IgD-negative memory B cell (primary cell): ENCODE measurements around the gene CDC42BPB. TPM values are rescaled to one million over a fixed set of nuclear protein-coding genes. Genes with fewer than 3 reads are reported as not detected.

Source experiments
- H3K27ac Mint-ChIP-seq, 3 donors: one replicate each; pipeline ENCODE4 v1.8.0; 2020 to 2022; ENCODE audit warnings: mild to moderate bottlenecking in 3 of 3, mixed read lengths in 3 of 3, moderate library complexity in 1 of 3
- H3K27me3 Mint-ChIP-seq: one replicate; pipeline ENCODE4 v1.8.0; 2021; ENCODE audit warnings: mixed read lengths
- H3K36me3 Mint-ChIP-seq: one replicate; pipeline ENCODE4 v1.8.0; 2020; ENCODE audit warnings: mild to moderate bottlenecking, mixed read lengths
- H3K4me1 Mint-ChIP-seq, 3 donors: one replicate each; pipeline ENCODE4 v1.8.0; 2020 to 2022; ENCODE audit warnings: mixed read lengths in 3 of 3, mild to moderate bottlenecking in 1 of 3
- H3K4me3 Mint-ChIP-seq, 4 donors: one replicate each; pipeline ENCODE4 v1.8.0; 2020 to 2022; ENCODE audit warnings: mild to moderate bottlenecking in 4 of 4, mixed read lengths in 4 of 4, moderate library complexity in 3 of 4
- H3K9me3 Mint-ChIP-seq, 3 donors: one replicate each; pipeline ENCODE4 v1.8.0; 2020 to 2021; ENCODE audit warnings: mixed read lengths in 3 of 3, mild to moderate bottlenecking in 1 of 3
- polyA plus RNA-seq: library from polyadenylated mRNA; unstranded; fragments of 300-500 nt; fragmentation: Illumina TruSeq; gene quantifications from one replicate; pipeline ENCODE4 v1.2.3, GENCODE V29; 2021

Gene CDC42BPB
- polyA plus RNA-seq, 1 donor from 2014 or later, result 1.2 TPM

DNA sequence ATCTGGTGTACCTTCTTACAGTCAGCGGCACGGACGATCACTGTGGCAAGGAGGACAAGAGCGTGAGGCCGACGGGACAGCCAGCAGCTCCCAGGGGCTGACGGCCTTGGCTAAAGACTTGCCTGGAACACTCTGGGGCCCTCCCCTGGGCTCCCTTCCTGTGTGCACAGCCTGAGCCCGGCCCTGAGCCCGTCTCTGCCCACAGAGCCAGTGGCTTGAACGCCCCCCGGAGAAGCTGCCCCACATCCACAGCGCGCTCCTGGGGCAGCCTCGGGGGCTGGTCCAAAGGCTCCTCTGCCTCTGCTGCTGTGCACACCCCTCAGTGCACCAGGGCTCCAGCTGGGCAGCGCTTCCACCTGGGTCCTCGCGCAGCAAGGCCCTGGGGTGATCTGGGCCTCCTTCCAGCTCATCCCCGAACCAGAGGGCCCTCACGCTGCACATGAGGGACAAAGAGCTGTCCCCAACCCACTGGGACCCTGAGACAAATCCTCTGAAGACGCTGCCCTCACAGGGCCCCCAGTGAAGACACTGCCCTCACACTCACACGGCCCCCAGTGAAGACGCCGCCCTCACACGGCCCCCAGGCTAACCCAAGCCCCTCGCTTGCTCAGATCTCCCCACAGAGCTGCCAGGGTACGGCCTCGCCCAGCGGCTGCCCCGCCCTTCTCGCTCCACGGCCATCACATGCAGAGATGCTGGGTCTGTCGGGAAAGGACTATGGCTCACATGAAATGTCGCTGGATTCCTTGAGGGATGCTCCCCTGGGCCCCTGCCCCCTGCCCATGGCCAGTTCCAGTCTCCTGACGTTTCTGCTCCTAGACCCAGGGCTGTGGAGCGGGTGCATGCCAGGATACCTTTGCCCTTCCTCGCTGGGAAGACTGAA is 112.7 kb downstream of the CDC42BPB start:
- no peaks in the 10 kb centered on the region for H3K9me3 Mint-ChIP-seq
- H3K27ac Mint-ChIP-seq, result peak overlapping the region in 1 of 3 donors; percentile 67
- H3K4me1 Mint-ChIP-seq, result peaks cover 24 to 27% (median 24%) of the 10 kb centered on the region in 3 donors
- peaks cover 9% of the 10 kb centered on the region for H3K36me3 Mint-ChIP-seq
- H3K4me3 Mint-ChIP-seq, result peak overlapping the region in 2 of 4 donors; percentile 12 to 51
- no peaks in the 10 kb centered on the region for H3K27me3 Mint-ChIP-seq

DNA sequence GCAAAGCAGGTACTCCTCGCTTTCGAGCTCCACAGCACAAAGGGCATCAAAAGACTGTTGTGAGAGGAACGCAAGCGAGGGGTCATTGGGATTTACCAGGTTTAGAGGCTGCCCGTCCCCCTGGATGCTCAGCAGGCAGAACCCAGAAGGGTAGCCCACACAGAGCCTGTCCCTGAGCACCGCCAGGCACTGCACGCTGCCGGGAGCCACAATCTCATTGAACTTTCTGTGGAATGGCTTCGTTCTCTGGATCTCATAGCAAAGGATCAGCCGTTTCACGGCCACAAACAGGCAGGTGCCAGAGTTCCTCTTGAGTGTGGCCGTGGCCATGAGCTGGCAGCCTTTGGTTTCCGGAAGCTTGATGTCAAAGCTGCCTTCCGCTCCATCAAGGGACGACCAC is 113.4 kb downstream of the CDC42BPB start:
- Mint-ChIP-seq H3K9me3 (no peaks in the 10 kb centered on the region), H3K4me1 (peaks cover 17 to 20% (median 17%) of the 10 kb centered on the region in 3 donors), H3K27me3 (no peaks in the 10 kb centered on the region), H3K4me3 (peak overlapping the region in 1 of 4 donors; percentile 47), H3K27ac (peak overlapping the region in 1 of 3 donors; percentile 67), H3K36me3 (peaks cover 6% of the 10 kb centered on the region)

DNA sequence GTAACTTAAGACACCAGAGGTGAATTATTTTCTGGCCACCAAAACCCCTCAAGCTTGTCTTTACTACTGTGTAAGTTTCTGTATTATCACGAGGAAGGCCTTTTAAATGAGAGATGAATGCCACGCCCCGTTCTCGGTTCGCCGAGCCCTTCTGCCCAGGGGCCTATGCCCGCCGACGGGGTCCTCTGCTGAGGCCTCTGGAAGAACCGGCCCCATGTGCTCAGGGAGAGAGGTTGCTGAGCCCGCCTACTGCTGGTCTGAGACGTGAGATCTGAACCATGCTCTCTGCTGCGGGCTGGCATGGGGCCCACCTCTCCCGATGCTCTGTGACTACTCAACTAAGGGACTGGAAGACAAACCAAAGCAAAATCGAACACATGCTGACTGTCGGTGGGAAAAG is 113.9 kb downstream of the CDC42BPB start:
- Mint-ChIP-seq H3K9me3 (no peaks in the 10 kb centered on the region), H3K4me3 (no peak overlapping the region), H3K27me3 (no peaks in the 10 kb centered on the region), H3K36me3 (peaks cover 6% of the 10 kb centered on the region), H3K4me1 (peaks cover 14 to 17% (median 17%) of the 10 kb centered on the region in 3 donors), H3K27ac (peak overlapping the region in 1 of 3 donors; percentile 81)

DNA sequence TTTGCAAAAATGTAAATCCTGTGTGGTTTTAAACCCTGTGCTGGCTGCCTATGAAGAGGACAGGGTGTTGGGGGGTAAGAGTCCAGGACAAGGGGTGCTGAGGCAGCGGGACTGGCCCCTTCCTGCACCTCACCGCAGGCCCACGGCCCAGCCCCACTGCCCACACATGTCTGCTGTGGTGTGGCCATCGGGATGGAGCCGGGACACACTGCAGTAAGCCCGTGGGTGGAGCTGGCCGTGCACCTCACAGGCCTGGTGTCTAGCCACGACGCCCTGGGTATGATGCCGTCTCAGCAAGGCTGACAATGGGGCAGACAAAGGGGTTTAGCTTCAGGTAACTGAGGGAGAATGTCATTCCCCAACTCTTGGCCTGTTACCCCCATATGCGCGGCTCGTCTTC is 115.3 kb downstream of the CDC42BPB start:
- Mint-ChIP-seq H3K27me3 (no peaks in the 10 kb centered on the region), H3K9me3 (no peaks in the 10 kb centered on the region), H3K4me3 (peak overlapping the region in 1 of 4 donors; percentile 33), H3K4me1 (peaks cover 10 to 17% (median 11%) of the 10 kb centered on the region in 3 donors), H3K27ac (peak overlapping the region in 1 of 3 donors; percentile 74), H3K36me3 (peaks cover 4% of the 10 kb centered on the region)

DNA sequence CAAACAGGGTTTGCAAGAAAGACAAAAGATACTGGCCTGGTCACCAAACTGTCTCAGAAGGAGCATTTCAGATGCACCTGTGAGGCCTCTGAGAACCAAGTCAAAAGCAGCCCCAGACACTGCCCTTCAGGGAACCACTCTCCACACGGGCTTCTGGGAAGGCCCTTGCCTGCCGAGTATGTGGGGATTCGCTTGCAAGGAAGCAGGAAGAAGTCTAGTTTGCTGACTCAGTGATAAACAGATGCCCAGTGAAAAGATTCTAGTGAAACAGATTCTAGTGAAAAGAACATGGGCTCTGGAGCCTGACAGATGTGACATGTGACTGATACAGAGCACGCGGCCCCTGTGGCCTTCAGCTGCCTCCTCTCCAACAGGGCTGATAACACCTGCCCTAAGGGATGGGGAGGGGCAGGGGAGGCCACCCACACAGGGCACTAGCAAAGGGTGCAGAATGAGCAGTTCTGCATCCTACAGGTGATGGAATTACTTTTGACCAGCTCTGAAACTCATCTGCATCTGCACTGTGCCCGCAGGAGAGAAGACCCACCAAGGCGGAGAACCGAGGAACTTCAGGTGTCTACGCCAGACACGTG is 115.8 kb downstream of the CDC42BPB start:
- Mint-ChIP-seq H3K4me1 (peaks cover 4 to 14% (median 8%) of the 10 kb centered on the region in 3 donors), H3K27ac (peak overlapping the region in 1 of 3 donors; percentile 74), H3K4me3 (peak overlapping the region in 1 of 4 donors; percentile 60), H3K9me3 (no peaks in the 10 kb centered on the region), H3K36me3 (peaks cover 3% of the 10 kb centered on the region), H3K27me3 (no peaks in the 10 kb centered on the region)

DNA sequence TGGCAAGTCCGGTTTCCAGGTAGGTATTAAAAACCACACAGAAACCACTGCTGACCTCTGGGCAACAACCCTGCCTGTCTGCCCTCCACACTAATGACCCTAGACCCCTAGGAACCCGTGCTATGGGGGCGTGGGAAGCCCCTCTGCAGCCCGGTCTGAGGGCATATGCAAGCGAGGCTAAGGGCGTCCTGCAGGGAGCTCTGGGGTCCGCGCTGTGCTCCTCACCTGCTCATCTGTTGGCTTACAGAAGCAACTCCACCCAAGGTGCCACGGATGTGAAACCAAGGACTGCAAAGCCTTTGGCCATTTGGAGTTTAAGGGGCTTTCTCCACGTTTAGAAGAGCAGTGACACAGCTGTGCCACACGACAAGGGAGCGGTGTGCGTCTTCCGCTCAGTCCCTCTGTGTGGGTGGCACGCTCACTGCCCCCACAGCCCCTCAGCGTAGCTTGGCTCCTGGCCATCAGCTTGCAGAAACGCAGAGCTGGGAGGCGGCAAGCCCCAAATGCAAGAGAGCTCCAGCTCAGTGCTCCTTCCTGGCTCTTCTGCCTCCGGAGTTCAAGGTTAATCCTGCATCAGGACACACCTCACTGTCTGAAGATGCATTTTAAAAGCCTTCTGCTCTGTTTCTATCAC is 116.5 kb downstream of the CDC42BPB start:
- no peak overlapping the region for H3K4me3 Mint-ChIP-seq
- peaks cover 5 to 15% (median 9%) of the 10 kb centered on the region in 3 donors for H3K4me1 Mint-ChIP-seq
- H3K9me3 Mint-ChIP-seq, result no peaks in the 10 kb centered on the region
- no peak overlapping the region for H3K27ac Mint-ChIP-seq
- H3K36me3 Mint-ChIP-seq, result no peaks in the 10 kb centered on the region
- no peaks in the 10 kb centered on the region for H3K27me3 Mint-ChIP-seq

DNA sequence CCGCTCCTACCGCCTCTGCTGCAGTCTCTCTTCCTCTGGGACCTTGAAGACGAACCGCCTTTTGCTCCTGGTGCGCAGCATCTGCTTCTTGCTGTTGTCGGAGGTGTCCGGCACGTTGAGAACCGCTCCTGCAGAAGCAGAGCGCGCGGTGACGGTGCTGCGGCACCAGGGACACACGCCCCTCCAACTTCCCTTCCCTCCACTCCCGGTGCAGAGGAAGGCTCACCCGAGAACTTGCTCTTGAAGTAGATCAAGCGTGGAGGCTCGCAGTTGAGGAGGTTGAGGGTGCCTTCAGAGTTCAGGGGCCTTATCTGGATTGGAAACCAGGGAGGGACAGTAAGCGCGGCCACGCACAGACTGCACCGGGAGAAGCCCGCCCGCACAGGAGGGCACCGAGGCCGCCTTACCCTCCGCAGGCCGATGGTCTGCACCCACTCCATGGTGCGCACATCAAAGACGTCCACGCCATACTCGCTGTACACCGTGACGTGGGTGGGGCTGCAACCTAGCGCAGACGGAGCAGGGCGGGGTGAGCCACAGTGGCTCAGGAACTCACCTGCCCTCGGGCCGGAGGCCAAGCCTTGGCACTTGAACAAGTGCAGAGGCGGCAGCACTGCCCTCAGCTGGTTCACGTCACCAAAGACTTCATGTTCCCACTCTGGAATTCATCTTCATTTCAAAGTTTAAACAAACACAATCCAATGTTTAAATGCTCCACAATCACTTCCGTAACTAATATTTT is 117.4 kb downstream of the CDC42BPB start:
- H3K9me3 Mint-ChIP-seq, result no peaks in the 10 kb centered on the region
- peaks cover 9 to 21% (median 15%) of the 10 kb centered on the region in 3 donors for H3K4me1 Mint-ChIP-seq
- no peaks in the 10 kb centered on the region for H3K36me3 Mint-ChIP-seq
- no peaks in the 10 kb centered on the region for H3K27me3 Mint-ChIP-seq
- no peak overlapping the region for H3K27ac Mint-ChIP-seq
- H3K4me3 Mint-ChIP-seq, result no peak overlapping the region

DNA sequence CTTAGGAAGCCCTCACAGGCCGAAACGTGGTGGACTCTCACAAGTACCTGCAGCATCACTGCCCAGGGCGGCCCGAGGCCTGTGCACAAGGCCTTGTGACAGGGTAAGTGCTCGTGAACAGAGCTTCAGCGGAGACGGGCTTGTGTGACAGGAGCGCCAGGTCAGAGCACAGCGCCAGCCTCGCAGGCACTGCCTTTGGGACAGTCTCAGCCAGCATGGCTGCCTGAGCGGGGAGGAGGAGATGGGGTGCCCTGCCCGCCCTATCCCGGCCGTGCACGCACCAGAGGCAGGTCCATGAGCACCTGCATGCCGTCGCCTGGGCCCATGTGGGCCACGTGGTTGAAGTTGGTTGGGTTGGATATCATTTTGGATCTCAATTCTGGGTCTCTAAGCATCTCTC is 118.0 kb downstream of the CDC42BPB start:
- H3K9me3 Mint-ChIP-seq, result no peaks in the 10 kb centered on the region
- peaks cover 11 to 22% (median 16%) of the 10 kb centered on the region in 3 donors for H3K4me1 Mint-ChIP-seq
- no peaks in the 10 kb centered on the region for H3K27me3 Mint-ChIP-seq
- no peaks in the 10 kb centered on the region for H3K36me3 Mint-ChIP-seq
- H3K4me3 Mint-ChIP-seq, result no peak overlapping the region
- H3K27ac Mint-ChIP-seq, result no peak overlapping the region

DNA sequence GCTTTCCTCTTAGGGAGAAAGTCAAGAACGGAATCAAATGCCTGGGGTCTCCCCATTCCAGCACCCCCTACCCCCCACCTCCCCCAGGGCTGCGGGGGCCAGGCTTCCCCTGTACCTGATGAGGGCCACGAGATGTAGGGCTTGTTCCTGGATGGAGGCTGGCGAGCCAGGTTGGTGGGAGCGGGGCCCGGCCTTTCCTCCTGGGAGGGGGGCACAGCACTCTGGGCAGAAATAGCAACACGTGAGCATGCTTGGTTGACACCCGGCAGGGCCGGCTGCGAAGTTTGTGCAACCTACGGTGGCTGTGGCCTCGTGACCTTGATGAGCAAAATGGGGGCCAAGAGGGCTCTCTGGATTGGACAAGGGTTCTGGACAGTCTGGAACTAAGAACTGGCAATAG is 119.2 kb downstream of the CDC42BPB start:
- Mint-ChIP-seq H3K4me1 (peaks cover 16 to 22% (median 17%) of the 10 kb centered on the region in 3 donors), H3K27me3 (no peaks in the 10 kb centered on the region), H3K36me3 (no peaks in the 10 kb centered on the region), H3K27ac (no peak overlapping the region), H3K4me3 (no peak overlapping the region), H3K9me3 (no peaks in the 10 kb centered on the region)

DNA sequence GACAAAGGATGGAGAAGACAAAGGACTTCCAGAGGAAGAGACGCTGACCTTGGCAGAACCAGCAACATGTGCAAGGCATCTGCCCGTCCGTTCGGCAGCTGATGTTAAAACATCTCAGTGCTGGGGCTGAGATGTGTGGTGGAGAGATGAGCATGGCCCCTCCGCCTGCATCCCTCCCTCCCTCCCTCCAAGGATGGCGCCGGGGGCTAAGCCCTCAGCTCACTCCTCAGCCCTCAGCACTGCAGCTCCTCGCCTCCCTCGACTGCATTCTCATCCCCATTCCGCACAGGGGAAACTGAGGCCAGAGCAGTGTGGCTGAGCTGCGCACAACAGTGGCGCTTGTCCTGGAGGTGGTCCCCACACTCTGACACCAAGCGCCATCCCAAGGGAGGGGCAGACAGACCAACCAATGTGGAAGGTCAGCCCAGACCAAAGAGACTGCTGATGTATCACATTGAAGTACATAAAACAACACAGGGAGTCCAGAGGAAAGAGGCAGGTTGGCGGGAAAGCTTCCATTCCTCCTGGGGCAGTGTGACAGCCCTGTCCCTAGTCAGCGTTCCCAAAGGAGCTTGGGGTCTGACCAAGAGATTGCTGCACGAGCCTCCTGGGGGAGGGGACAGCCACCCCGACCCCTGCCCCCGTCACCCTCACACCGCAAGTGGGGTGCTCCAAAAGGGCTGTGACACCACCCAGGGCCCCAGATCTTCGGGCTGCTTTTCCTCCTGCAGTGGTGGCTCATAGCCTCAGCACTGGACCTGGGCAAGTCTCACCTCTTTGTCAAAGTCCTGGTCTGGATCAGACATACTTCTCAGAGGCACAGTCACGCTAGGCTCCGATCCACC is 119.8 kb downstream of the CDC42BPB start:
- peaks cover 16 to 22% (median 17%) of the 10 kb centered on the region in 3 donors for H3K4me1 Mint-ChIP-seq
- no peaks in the 10 kb centered on the region for H3K36me3 Mint-ChIP-seq
- no peak overlapping the region for H3K4me3 Mint-ChIP-seq
- H3K27ac Mint-ChIP-seq, result no peak overlapping the region
- no peaks in the 10 kb centered on the region for H3K9me3 Mint-ChIP-seq
- no peaks in the 10 kb centered on the region for H3K27me3 Mint-ChIP-seq

DNA sequence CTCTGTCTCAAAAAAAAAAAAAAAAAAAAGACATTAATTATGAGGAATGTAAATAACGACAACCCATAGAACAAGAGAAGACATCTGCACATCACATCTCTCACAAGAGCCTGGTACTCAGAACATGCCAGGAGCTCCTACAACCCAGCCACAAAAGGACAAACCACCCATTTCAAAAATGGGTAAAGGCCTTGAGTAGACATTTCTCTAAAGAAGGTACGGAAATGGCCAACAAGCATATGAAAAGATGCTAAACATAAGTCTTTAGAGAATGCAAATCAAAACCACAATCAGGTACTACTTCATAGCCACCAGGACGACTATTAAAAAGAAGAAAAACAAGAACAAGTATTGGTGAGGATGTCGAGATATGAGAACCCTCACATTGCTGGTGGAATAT is 121.6 kb downstream of the CDC42BPB start:
- Mint-ChIP-seq H3K4me1 (peaks cover 11 to 17% (median 12%) of the 10 kb centered on the region in 3 donors), H3K9me3 (no peaks in the 10 kb centered on the region), H3K27me3 (peaks cover 2% of the 10 kb centered on the region), H3K27ac (peak overlapping the region in 2 of 3 donors; percentile 3 to 39), H3K36me3 (no peaks in the 10 kb centered on the region), H3K4me3 (peak overlapping the region in 2 of 4 donors; percentile 9 to 20)

DNA sequence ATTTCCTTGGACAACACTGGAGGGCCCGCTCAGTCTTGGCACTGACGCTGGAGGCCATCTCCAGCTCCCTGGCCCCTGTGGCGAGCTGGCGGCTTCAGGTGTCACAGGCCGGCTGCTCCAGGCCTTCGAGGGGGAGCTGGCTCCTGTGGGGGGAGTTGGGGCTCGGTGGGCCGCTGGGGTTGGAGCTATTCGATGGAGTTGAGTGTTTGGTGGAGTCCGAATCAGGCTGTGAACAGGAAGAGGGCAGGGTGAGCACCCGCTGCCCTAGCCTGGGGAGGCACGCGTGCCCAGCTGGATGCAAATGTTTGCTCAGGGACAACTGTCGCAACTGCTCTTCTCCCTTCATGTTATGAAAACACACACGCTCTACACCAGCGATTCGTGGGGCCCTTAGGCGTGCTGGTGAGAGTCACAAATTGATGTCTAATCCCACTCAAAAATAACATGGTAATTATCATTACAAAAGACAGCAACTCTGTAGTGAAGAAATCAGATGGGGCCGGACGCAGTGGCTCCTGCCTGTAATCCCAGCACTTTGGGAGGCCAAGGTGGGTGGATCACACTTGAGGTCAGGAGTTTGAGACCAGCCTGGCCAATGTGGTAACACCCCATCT is 123.6 kb downstream of the CDC42BPB start:
- H3K9me3 Mint-ChIP-seq, result no peaks in the 10 kb centered on the region
- no peak overlapping the region for H3K27ac Mint-ChIP-seq
- H3K36me3 Mint-ChIP-seq, result no peaks in the 10 kb centered on the region
- H3K4me1 Mint-ChIP-seq, result peaks cover 11 to 17% (median 12%) of the 10 kb centered on the region in 3 donors
- H3K27me3 Mint-ChIP-seq, result peaks cover 2% of the 10 kb centered on the region
- peak overlapping the region in 1 of 4 donors; percentile 63 for H3K4me3 Mint-ChIP-seq

DNA sequence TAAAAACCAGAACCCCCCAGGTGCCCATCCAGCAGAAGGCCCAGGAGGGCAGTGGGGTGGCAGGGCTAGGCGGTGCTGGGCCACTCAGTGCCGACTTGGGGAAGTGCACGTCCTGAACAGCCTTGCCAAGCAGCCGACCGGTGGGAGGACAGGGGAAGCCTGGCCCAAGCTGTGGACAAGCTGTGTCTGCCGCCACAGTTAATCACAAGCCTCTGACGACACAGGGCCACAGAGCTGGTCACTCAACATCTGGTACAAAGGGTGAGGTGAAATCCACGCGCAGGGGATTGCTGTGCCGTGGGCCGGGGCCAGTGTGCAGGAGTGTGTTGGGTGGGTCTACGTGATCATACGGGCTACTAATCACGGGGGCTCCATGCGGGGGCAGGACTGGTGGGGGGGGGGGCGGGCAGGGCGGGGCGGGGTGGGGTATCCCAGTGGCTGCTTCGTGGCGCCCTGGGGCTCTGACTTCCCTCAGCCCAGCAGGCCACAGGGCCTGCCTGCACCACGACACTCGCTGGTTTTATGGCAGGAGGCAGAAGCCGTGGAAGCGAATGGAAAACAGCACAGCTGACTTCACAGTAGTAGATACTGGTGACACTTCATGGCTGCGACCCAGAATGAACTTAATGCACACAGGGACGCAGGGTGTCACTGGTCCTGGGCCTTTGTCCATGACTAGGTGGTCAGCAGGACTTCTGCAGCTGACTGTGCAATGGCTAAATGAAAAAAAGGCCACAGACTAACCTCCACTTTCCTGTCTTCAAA is 124.7 kb downstream of the CDC42BPB start:
- Mint-ChIP-seq H3K27me3 (peaks cover 2% of the 10 kb centered on the region), H3K4me3 (no peak overlapping the region), H3K9me3 (no peaks in the 10 kb centered on the region), H3K27ac (peak overlapping the region in 1 of 3 donors; percentile 50), H3K4me1 (peaks cover 11 to 17% (median 12%) of the 10 kb centered on the region in 3 donors), H3K36me3 (no peaks in the 10 kb centered on the region)
